ENCODE results near the gene BTBD2. TPM values are rescaled to one million over a fixed set of nuclear protein-coding genes. Genes with fewer than 3 reads are reported as not detected.

BTBD2 gene
- total RNA-seq, 4 donors from 2014 or later: 52.8 to 137 (median 77.1) TPM

DNA sequence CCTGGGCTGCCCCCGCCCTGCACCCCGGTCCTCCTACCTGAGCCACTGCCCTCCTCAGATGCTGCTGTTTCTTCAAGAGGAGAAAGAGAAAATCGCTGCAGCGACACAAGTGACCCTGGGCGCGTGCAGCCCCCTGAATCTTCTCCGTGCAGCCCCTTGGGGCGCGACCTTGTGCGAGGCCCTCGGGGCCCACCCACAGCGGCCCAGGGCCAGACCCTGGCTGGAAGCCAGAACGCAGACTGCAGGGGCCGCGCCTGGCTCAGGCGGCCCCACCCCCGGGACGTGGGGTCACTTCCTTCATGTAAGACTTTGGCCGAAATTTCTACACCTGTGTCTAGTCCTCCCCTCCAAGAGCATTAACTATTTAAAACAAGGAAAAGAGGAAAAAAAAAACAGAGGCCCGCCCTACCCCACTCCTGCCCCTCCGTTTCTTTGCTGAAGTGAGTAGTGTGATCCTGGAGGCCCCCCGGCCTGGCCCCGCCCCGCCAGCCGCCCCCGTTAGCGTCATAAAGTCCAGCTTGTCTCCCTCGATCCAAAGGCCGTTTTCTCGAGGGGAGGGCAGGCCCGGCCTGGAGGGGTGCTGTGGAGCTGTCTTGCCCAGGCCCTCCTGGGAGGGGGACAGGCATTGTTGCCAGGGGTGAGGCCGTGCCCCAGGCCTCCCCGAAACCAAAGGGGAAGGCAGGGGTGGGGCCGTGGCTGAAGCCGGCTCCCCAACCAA lies 35.3 kb downstream of the BTBD2 start:
- intact Hi-C loops (cut with DNase I): no loop called here
- WGBS: 91% methylated on average over 28 of the region's 35 CpGs
- Histone ChIP-seq H3K27ac (replicated peaks in 1 of 4) (no peak overlapping the region), H3K4me1 (peaks cover 0 to 4% (median 2%) of the 10 kb centered on the region in 4 donors), H3K4me3 (no peak overlapping the region), H3K9me3 (no peaks in the 10 kb centered on the region), H3K27me3 (no peaks in the 10 kb centered on the region), H3K36me3 (peaks cover 43 to 93% (median 85%) of the 10 kb centered on the region in 4 donors)
- TF ChIP-seq EP300 (IDR thresholded peaks at IDR 0.05): no peak
- TF ChIP-seq POLR2A (IDR thresholded peaks at IDR 0.05; ENCODE audit: low read depth): no peak
- no peak for TF ChIP-seq POLR2AphosphoS5 (IDR thresholded peaks at IDR 0.05)
- TF ChIP-seq, protein P1, sequence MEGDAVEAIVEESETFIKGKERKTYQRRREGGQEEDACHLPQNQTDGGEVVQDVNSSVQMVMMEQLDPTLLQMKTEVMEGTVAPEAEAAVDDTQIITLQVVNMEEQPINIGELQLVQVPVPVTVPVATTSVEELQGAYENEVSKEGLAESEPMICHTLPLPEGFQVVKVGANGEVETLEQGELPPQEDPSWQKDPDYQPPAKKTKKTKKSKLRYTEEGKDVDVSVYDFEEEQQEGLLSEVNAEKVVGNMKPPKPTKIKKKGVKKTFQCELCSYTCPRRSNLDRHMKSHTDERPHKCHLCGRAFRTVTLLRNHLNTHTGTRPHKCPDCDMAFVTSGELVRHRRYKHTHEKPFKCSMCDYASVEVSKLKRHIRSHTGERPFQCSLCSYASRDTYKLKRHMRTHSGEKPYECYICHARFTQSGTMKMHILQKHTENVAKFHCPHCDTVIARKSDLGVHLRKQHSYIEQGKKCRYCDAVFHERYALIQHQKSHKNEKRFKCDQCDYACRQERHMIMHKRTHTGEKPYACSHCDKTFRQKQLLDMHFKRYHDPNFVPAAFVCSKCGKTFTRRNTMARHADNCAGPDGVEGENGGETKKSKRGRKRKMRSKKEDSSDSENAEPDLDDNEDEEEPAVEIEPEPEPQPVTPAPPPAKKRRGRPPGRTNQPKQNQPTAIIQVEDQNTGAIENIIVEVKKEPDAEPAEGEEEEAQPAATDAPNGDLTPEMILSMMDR (IDR thresholded peaks at IDR 0.05): no peak
- no peak for DNase-seq (ENCODE audit: extremely low spot score)

DNA sequence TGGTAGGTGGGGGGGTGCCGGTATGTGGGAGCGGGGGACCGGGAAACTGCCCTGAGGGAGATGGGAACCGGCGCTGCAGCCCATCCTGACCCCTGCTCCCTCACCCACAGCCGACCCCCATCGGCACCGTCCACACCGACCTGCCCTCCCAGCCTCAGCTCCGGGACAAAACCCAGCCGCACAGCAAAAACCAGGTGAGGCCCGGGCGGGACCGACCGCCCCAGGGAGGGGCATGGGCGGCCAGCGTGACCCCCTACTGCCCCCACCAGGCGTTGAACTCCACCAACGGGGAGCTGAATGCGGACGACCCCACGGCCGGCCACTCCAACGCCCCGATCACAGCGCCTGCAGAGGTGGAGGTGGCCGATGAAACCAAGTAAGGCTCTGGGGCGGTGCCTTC lies 35.9 kb downstream of the BTBD2 start:
- no peak for DNase-seq (ENCODE audit: extremely low spot score)
- no peak for TF ChIP-seq EP300 (IDR thresholded peaks at IDR 0.05)
- TF ChIP-seq POLR2A (IDR thresholded peaks at IDR 0.05; ENCODE audit: low read depth): no peak
- TF ChIP-seq, protein P1 (IDR thresholded peaks at IDR 0.05): no peak
- TF ChIP-seq POLR2AphosphoS5 (IDR thresholded peaks at IDR 0.05): no peak
- Histone ChIP-seq H3K4me3 (no peak overlapping the region), H3K27ac (replicated peaks in 1 of 4) (no peak overlapping the region), H3K9me3 (no peaks in the 10 kb centered on the region), H3K4me1 (peaks cover 0 to 10% (median 9%) of the 10 kb centered on the region in 4 donors), H3K36me3 (peaks cover 44 to 93% (median 83%) of the 10 kb centered on the region in 4 donors), H3K27me3 (no peaks in the 10 kb centered on the region)
- intact Hi-C loops (cut with DNase I): no loop called here
- WGBS: 91% methylated on average over 28 of the region's 28 CpGs

DNA sequence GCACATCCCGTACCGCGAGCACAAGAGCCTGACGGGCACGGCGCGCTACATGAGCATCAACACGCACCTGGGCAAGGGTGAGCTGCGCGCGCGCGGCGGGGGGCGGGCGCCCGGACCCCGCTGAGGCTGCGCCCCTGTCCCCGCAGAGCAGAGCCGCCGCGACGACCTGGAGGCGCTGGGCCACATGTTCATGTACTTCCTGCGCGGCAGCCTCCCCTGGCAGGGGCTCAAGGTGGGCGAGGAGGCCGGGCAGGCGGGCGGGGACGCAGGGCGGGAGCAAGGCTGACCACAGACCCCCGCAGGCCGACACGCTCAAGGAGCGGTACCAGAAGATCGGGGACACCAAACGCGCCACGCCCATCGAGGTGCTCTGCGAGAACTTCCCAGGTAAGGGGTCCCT lies 36.5 kb downstream of the BTBD2 start:
- intact Hi-C loops (cut with DNase I): no loop called here
- no peaks in the 10 kb centered on the region for H3K9me3 ChIP-seq
- WGBS: 92% methylated on average over 35 of the region's 43 CpGs
- H3K4me1 ChIP-seq: peaks cover 0 to 12% (median 9%) of the 10 kb centered on the region in 4 donors
- no peak overlapping the region for H3K4me3 ChIP-seq
- DNase-seq (ENCODE audit: extremely low spot score): no peak
- H3K27ac ChIP-seq (replicated peaks in 1 of 4): no peak overlapping the region
- H3K36me3 ChIP-seq: peaks cover 44 to 89% (median 80%) of the 10 kb centered on the region in 4 donors
- TF ChIP-seq POLR2AphosphoS5 (IDR thresholded peaks at IDR 0.05) (no peak), EP300 (IDR thresholded peaks at IDR 0.05) (no peak), POLR2A (IDR thresholded peaks at IDR 0.05; ENCODE audit: low read depth) (no peak)
- TF ChIP-seq, protein P1 (IDR thresholded peaks at IDR 0.05): no peak
- H3K27me3 ChIP-seq: no peaks in the 10 kb centered on the region

DNA sequence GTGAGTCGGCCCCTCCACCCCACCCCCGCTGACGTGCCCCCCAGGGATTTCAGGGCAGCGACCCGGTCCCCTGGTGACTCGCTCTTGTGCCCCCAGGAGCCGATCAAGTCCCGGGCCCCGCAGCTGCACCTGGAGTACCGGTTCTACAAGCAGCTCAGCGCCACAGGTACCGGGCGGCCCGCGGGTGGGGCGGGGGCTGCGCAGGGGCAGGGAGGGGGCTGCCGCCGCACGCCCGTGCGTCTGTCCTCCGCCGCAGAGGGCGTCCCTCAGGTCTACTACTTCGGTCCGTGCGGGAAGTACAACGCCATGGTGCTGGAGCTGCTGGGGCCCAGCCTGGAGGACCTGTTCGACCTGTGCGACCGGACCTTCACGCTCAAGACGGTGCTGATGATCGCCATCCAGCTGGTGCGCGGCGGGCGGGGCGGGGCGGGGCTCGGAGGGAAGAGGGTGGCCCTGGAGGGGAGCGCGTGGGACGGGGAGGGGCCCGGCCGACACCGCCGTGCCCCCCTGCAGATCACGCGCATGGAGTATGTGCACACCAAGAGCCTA lies 37.1 kb downstream of the BTBD2 start:
- peaks cover 44 to 85% (median 77%) of the 10 kb centered on the region in 4 donors for H3K36me3 ChIP-seq

More for the DNA sequence above, 37.1 kb downstream of the BTBD2 start:
- peaks cover 0 to 12% (median 9%) of the 10 kb centered on the region in 4 donors for H3K4me1 ChIP-seq
- TF ChIP-seq POLR2A (IDR thresholded peaks at IDR 0.05; ENCODE audit: low read depth): no peak
- TF ChIP-seq EP300 (IDR thresholded peaks at IDR 0.05): no peak
- TF ChIP-seq, protein P1 (IDR thresholded peaks at IDR 0.05): no peak
- no peak for TF ChIP-seq POLR2AphosphoS5 (IDR thresholded peaks at IDR 0.05)
- intact Hi-C loops (cut with DNase I): no loop called here
- no peaks in the 10 kb centered on the region for H3K27me3 ChIP-seq
- no peak for DNase-seq (ENCODE audit: extremely low spot score)
- no peak overlapping the region for H3K4me3 ChIP-seq
- no peaks in the 10 kb centered on the region for H3K9me3 ChIP-seq
- no peak overlapping the region for H3K27ac ChIP-seq (replicated peaks in 1 of 4)
- 97% methylated on average over 27 of the region's 51 CpGs for WGBS

All from esophagus muscularis mucosa (tissue), 4 donors.